Activated CD4-positive, alpha-beta T cell treated with anti-CD3 and anti-CD28 coated beads, Interleukin-2, amount 50 U/mL, for 48 hours (primary cell): ENCODE results near the gene CLEC17A.
"Not testable (repeated sequence)": the region's sequence is repeated elsewhere in the genome, so short reads cannot be mapped to it uniquely, and the experiment has no call there.

Experiments used
- DNase-seq, 2 experiments: peaks; one replicate each; pipeline ENCODE4 v3.0.0-alpha.2; 2020

Gene CLEC17A

DNA sequence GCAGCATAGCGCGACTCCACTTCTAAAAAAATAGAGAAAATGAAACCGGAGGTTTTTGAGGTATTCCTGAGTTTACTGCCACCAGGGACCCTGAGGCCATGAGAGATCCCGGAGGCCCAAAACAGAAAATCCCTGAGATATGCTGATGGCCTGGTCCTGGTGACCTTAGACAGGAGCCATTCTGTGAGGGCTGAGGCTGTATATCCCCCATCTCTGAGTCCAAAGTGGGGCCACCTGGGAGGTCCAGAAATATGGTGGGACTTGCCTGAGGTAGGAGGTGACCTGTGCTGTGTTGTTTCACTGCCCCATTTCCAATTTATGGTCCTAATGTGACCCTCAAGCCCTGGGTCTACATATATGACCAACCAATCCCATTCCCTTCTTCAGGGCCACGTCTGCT, 1.5 kb downstream of the CLEC17A start:
- DNase-seq: not testable (repeated sequence)

DNA sequence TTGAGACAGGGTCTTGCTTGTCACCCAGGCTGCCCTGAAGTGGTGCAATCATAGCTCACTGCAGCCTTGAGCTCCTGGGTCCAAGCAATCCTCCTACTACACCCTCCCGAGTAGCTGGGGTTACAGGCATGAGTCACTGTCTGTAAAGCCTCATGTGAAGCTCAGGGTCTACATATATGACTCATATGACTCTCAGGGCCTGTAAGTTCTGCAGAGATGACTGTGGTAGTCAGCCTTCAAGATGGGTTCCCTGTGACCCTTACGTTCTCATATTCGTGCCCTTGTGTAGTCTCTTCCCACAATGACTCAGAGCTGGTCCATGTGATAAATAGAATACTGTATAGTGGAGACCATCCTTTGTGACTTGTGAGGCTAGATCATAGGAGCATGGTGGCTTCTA, 2.3 kb downstream of the CLEC17A start:
- peak; percentile 57 to 63 for DNase-seq

GRCh38 chr19:14589433-14589832, 6.5 kb downstream of the CLEC17A start:
- DNase-seq: peak in 1 of 2 experiments; percentile 37

GRCh38 chr19:14595558-14595957, 12.7 kb downstream of the CLEC17A start:
- DNase-seq: no peak

DNA sequence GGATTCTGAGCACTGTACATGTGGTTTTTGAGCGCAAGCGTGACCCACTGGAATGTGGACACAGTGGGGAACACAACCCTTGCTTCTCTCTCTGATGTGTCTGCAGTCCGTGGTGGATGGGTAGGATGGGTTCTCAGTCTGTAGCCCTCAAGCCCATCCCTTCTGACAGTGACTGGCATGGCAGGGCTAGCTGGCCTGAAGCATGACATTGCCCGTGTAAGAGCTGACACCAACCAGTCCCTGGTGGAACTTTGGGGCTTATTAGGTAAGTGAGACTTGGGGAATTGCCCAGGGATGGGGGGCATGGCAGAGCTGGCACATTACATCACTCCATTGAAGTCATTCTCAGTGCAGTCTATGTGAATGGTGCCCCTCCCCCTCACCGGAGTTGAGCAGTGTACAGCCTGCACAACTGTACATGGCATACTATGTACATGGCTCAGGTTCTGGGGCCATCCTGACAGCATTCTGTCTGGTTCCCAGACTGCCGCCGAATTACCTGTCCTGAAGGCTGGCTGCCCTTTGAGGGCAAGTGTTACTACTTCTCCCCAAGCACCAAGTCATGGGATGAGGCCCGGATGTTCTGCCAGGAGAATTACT, 16.8 kb downstream of the CLEC17A start:
- DNase-seq: no peak

DNA sequence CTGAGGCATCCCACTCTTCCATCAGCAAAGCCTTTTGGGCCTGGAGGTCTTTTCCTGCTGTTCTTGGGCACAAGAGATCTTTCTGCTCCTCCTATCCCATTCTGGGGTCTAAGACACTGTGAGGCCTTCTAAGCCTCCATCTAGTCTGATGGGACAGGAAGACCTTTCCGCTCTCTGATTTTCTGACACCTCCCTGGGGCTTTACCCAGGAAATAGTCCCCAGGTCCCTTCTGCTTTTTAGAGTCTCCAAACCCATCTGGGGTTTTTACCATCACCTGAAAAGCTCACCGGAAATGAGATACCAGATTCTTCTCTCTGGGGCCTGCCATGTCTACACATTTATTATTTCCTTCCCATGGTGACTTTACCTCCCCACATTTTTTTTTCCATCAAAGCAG, 21.1 kb downstream of the CLEC17A start:
- no peak for DNase-seq

DNA sequence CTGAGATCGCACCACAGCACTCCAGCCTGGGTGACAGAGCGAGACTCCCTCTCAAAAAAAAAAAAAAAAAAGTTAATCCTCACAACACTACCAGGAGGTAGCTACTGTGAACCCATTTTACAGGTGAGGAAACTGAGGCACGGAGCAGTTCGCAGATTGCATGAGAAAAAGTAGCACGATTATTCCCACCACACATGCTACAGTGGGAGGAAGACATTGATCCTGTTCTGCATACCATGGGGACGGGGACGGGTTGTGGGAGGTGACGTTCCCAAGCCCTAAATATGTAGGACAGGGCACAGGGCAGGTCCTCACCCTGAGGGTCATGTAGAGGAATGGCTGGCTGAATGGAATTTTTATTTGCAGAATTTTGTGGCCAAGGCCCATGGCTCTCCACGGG, 23.7 kb downstream of the CLEC17A start:
- no peak for DNase-seq

DNA sequence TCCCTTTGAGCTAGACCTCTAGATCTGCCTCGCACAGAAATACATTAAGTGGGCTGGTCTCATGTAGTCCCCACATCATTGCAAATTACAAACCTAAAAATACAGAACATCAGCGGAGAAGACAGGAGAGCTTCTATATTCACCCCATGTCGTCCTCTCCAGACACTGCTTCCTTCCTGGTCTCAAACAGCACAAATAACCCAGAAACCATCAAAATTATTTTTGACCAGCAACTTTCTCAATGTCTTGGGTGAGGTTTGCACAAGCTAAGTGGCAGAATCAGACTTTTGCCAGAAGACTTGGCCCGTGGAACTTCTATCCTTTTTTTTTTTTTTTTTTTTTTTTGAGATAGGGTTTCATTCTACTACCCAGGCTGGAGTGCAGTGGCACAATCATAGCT, 28.2 kb downstream of the CLEC17A start:
- no peak for DNase-seq

- not testable (repeated sequence) for DNase-seq
Observed at GRCh38 chr19:14612242-14612641, 29.4 kb downstream of the CLEC17A start.

GRCh38 chr19:14612657-14613056, 29.8 kb downstream of the CLEC17A start:
- no peak for DNase-seq

DNA sequence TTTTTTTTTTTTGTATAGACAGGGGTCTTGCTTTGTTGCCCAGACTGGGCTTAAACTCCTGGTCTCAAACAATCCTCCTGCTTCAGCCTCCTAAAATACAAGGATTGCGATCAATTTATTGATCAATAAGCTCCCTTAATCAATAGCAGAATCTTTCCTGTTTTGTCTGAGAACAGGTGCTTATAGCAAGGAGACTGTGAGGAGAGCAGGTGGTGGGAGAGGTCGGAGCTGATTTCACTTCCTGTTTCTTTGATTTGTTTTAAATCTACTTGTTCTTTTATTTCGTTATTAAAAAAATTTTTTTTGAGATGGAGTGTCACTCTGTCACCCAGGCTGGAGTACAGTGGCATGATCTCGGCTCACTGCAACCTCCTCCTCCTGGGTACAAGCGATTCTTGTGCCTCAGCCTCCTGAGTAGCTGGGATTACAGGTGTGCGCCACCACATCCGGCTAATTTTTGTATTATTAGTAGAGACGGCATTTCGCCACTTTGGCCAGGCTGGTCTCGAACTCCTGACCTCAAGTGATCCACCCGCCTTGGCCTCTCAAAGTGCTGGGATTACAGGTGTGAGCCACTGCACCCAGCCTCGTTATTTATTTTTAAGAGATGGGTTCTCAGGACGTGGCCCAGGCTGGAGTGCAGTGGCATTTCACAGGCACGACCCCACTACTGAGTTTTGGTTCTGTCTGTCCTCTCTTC, 30.7 kb downstream of the CLEC17A start:
- not testable (repeated sequence) for DNase-seq

DNA sequence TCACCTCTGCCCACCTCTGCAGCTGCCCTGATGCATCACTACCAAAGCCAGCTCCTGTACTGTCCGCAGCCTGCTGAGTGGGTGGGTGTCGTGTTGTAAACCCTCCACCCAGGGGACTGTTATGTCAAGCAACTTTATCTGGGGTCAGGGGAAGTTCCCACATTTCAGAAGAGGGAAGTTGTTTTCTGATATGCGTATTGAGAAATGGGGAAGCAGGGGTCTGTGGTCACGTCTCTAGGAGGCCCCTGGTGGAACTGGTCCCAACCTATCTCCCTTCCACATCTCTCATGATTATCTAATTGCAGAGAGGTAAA, 31.2 kb downstream of the CLEC17A start:
- DNase-seq: no peak

- no peak for DNase-seq
Observed at GRCh38 chr19:14615623-14616022, 32.7 kb downstream of the CLEC17A start.

GRCh38 chr19:14616407-14616806, 33.5 kb downstream of the CLEC17A start:
- no peak for DNase-seq

- DNase-seq: no peak
Observed at GRCh38 chr19:14619404-14619803, 36.5 kb downstream of the CLEC17A start.

- not testable (repeated sequence) for DNase-seq
Observed at GRCh38 chr19:14624491-14624890, 41.6 kb downstream of the CLEC17A start.

DNA sequence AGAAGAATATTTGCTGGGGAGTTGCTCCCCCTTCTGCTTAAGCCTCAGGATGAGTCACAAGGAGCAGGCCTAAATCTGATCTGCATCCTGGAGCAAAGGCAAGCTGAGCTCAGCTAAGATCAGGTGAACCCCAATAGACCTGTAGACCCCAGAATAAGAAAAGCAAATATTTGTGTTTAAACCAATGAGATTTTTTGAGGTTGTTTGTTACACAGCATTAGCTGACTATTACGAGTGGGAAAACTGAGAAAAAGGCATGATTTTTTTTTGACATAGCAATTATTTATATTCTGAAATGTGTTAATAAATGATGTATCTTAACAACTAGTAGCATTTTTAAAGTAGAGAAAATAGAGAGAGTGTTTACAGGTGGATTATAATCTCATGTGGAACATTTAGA, 46.7 kb downstream of the CLEC17A start:
- DNase-seq: no peak

DNA sequence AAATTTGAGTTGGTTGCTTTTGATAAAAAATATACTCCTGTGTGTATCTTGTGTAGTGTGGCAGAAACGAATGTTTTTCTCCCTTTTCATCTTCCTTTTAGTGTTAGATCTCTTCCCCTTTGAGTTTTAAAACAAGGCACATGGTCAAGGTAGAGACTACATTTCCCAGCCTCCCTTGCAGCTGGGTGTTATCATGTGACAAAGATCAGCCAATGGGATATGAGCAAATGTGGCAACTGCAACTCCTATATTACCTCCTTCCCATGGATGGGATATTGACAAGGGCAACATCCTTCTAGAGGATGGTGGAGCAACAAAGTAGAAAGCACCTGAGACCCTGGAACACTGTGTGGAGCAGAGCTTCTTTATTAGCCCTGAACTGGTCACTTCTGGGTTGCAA, 49.4 kb downstream of the CLEC17A start:
- peak in 1 of 2 experiments; percentile 7 for DNase-seq

DNA sequence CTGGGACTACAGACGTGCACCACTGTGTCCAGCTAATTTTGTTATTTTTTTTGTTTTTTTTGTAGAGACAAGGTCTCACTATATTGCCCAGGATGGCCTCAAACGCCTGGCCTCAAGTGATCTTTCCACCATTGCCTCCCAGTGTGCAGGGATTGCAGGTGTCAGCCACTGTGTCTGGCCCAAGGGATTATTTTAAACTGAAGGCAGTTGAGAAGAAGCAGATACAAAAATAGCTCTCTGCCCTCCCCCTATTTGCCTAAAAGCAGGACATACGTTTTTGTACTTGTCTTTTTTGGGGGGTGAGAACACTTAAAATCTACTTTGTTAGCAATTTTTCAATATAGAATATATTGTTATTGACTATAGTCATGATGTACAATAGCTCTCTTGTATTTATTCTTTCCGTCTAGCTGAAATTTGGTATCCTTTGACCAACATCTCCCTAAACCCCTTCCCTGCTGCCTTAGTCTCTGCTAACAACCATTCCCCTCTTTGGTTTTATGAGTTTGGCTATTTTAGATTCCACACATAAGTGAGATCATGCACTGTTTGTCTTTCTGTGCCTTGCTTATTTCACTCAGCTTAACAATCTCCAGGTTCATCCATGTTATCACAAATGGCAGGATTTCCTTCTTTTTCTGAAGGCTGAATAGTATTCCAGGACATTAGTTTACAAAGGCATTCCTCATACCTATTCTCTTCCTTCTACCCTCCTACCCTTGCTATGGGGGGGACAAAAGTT, 56.8 kb downstream of the CLEC17A start:
- no peak for DNase-seq

DNA sequence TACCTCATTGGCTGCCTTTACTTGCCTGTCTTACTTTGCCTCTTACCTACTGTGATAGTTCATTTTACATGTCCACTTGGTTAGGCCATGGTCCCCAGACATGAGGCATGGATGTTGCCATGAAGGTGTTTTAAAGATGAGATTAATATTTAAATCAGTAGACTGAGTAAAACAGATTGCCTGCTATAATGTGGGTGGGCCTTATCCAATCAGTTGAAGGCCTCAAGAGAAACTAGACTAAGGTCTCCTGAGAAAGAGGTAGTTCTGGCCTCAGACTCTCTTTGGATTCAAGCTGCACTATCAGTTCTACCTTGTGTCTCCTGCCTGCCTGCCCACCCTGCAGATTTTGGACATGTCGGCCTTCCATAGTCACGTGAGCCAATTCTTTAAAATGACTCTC, 65.6 kb downstream of the CLEC17A start:
- DNase-seq: no peak

- DNase-seq: no peak
Observed at GRCh38 chr19:14649020-14649419, 66.1 kb downstream of the CLEC17A start.

- DNase-seq: no peak
Observed at GRCh38 chr19:14650161-14650560, 67.3 kb downstream of the CLEC17A start.

- no peak for DNase-seq
Observed at GRCh38 chr19:14654786-14655560, 72.1 kb downstream of the CLEC17A start.

- no peak for DNase-seq
Observed at GRCh38 chr19:14655726-14656125, 72.8 kb downstream of the CLEC17A start.
